Liver (tissue), 3 donors: Measurements from ENCODE around the gene IFNA1.

Experiments used
- CTCF ChIP-seq: fragments of 150-350 bp; IDR thresholded peaks from 2 replicates; pipeline ENCODE4 v1.5.1; 2017; ENCODE audit warnings: improper control_type of control experiment, low read depth, low read length; ENCODE audit not compliant: missing input control
- JUND ChIP-seq, 2 donors: IDR thresholded peaks; 2 replicates each; pipeline ENCODE4 v1.6.1; 2016; ENCODE audit warnings: antibody characterized with exemption in 2 of 2
- MAX ChIP-seq: IDR thresholded peaks from 2 replicates; pipeline ENCODE4 v1.6.1; 2016; ENCODE audit warnings: antibody characterized with exemption
- NR2F2 ChIP-seq: IDR thresholded peaks from 2 replicates; pipeline ENCODE4 v1.6.1; 2016; ENCODE audit warnings: antibody characterized with exemption
- RAD21 ChIP-seq, 2 donors: IDR thresholded peaks; 2 replicates each; pipeline ENCODE4 v1.6.1; 2016; ENCODE audit warnings: antibody characterized with exemption in 2 of 2, mild to moderate bottlenecking in 2 of 2
- REST ChIP-seq: IDR thresholded peaks from 2 replicates; pipeline ENCODE4 v1.6.1; 2016; ENCODE audit warnings: antibody characterized with exemption, mild to moderate bottlenecking
- SP1 ChIP-seq: IDR thresholded peaks from 2 replicates; pipeline ENCODE4 v1.6.1; 2018; ENCODE audit warnings: antibody characterized with exemption, mild to moderate bottlenecking
- donor health status: healthy.
- donor health status: healthy.

DNA sequence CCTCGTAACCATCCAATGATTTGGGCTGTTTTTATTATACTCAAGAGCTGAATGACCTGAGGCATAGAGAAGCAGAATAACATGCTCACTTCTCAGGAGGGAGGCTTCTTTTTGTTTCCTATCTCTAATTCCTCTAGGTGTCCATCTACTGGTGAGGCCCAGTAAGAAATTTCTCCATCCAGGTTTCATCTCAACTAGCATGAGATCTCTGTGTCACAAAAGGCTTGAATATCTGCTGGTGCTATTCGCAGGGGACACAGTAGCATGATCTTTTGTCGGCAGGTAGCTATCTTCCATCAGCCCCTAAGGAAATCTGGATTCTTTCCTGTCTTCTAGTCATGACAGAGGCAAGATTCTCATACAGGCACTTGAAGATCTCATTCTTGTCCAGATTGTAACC lies 33.0 kb downstream of the IFNA1 start:
- TF ChIP-seq CTCF (no peak), REST (no peak), SP1 (no peak), JUND (IDR thresholded peaks at IDR 0.05) (no peak), NR2F2 (no peak), RAD21 (IDR thresholded peaks at IDR 0.05) (no peak), MAX (no peak)
